ENCODE data around the gene FBXL7.
A peak's percentile ranks its signal among the peaks of the same experiment; 100 is the strongest.

The FBXL7 gene

GRCh38 chr5:15596936-15597335 lies 97.0 kb downstream of the FBXL7 start:
- no peak for TF ChIP-seq CTCF (IDR thresholded peaks at IDR 0.05; ENCODE audit: extremely low read depth, missing control alignments)
- no peak for DNase-seq (ENCODE audit: low spot score)

GRCh38 chr5:15597804-15598203 lies 97.8 kb downstream of the FBXL7 start:
- no peak for TF ChIP-seq CTCF (IDR thresholded peaks at IDR 0.05; ENCODE audit: extremely low read depth, missing control alignments)
- no peak for DNase-seq (ENCODE audit: low spot score)

GRCh38 chr5:15598294-15598902 lies 98.4 kb downstream of the FBXL7 start:
- peak; percentile 29 for TF ChIP-seq CTCF (IDR thresholded peaks at IDR 0.05; ENCODE audit: extremely low read depth, missing control alignments)
- no peak for DNase-seq (ENCODE audit: low spot score)

- DNase-seq (ENCODE audit: low spot score): no peak
- no peak for TF ChIP-seq CTCF (IDR thresholded peaks at IDR 0.05; ENCODE audit: extremely low read depth, missing control alignments)
These were observed 100.1 kb downstream of the FBXL7 start for GRCh38 chr5:15600035-15600434.

GRCh38 chr5:15601274-15601673 lies 101.3 kb downstream of the FBXL7 start:
- no peak for DNase-seq (ENCODE audit: low spot score)
- TF ChIP-seq CTCF (IDR thresholded peaks at IDR 0.05; ENCODE audit: extremely low read depth, missing control alignments): no peak

GRCh38 chr5:15601853-15602252 lies 101.9 kb downstream of the FBXL7 start:
- TF ChIP-seq CTCF (IDR thresholded peaks at IDR 0.05; ENCODE audit: extremely low read depth, missing control alignments): no peak
- no peak for DNase-seq (ENCODE audit: low spot score)

- DNase-seq (ENCODE audit: low spot score): no peak
- TF ChIP-seq CTCF (IDR thresholded peaks at IDR 0.05; ENCODE audit: extremely low read depth, missing control alignments): no peak
These were observed 105.0 kb downstream of the FBXL7 start for GRCh38 chr5:15604986-15605385.
